CD4-positive, alpha-beta T cell treated with Interleukin-15 for 4 hours (primary cell): ENCODE results near the gene SOAT1.
"Not testable (repeated sequence)": the region's sequence is repeated elsewhere in the genome, so short reads cannot be mapped to it uniquely, and the experiment has no call there.

Experiments used
- DNase-seq: peaks from one replicate; pipeline ENCODE4 v3.0.0-alpha.2; 2020; ENCODE audit warnings: low spot score

SOAT1 gene

DNA sequence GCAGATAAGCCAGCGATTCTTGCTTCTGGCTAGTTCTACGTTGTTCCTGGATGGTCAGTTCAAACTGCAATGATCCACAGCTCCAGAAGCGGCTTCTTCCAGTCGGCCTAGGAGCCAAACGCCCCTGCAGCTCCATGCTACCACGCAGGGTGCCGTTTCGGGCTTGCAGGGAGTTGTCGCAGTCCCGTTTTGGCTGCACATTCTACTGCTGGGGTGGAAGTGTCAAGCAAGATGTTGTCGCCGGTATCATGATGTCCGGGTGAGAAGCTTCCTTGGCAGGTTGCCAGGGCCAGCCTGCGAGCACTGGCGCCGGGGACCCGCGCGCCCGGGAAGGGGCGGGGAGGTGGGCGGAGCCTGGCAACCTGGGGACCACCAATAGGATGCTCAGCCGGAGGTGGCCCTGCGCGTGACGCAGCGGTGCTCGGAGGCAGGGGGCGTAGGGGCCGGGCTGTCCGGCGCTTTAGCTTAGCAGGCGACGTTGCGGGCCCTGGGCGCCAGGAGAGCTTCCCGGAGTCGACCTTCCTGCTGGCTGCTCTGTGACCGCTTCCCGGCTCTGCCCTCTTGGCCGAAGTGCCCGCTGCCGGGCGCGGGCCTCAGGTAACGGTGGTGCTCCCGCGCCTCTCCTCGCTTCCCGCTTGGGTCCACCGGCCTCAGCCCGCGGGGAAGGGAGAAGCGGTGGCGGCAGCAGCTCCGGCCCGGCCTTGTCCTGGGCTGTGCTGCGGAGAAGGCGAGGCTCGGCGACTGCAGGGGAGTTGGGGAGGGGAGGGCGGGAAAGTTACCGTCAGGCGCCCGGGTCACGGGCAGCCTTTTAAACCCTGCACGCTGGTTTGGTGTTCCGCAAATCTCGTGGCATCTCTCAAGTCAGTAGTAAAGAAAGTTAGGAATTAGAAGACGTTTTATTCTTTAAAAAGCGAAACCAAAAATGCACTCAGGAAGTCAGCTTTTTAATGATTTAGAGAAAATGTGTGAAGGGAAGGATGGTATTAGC lies at the start of gene SOAT1:
SOAT1 (plus strand) TSS at position 458 of the 988 bp plus-strand sequence. CDS start 8,888 bp downstream, outside the sequence.
- peak; percentile 93 for DNase-seq

DNA sequence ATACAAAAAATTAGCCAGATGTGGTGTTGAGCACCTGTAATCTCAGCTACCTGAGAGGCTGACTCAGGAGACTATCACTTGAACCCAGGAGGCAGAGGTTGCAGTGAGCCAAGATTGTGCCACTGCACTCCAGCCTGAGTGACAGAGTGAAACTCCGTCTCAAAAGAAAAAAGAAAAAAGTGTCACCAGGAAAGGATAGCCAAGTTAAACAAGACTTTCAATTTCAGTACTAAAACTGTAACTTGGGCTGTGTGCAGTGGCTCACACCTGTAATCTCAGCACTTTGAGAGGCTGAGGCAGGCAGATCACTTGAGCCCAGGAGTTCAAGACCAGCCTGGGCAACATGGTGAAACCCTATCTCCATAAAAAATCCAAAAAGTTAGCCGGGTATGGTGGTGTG lies 48.2 kb upstream of the SOAT1 start:
- DNase-seq = not testable (repeated sequence)

DNA sequence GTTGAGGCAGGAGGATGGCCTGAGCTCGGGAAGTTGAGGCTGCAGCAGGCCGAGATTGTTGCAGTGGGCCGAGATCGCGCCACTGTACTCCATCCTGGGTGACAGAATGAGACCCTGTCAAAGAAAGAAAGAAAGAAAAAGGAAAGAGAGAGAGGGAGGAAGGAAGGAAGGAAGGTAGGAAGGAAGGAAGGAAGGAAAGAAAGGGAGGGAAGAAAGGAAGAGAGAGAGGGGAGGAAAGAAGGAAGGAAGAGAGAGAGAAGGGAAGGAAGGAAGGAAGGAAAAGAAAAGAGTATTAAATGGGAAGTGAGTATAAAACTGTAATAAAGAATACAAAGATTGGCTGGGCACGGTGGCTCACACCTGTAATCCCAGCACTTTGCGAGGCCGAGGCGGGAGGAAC lies 45.7 kb upstream of the SOAT1 start:
- no peak for DNase-seq

DNA sequence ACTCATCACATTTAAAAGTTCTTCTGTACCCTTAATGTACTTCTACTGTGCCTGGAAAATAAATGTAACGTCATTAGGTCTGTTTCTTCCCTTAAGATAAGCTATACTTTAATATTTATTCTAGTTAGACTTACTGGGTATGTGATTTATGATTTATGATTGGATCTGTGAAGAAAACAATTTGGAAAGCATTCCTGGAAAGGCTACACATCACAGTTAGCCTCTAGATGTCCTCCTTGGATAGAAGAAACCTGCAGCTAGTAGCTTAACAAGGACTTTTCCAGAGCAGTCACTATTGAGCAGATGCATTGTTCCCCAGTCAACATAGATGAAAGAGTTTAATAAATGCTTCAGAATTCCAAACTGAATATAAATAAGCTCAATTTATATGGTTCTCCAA lies 41.9 kb upstream of the SOAT1 start:
- DNase-seq = peak; percentile 19

DNA sequence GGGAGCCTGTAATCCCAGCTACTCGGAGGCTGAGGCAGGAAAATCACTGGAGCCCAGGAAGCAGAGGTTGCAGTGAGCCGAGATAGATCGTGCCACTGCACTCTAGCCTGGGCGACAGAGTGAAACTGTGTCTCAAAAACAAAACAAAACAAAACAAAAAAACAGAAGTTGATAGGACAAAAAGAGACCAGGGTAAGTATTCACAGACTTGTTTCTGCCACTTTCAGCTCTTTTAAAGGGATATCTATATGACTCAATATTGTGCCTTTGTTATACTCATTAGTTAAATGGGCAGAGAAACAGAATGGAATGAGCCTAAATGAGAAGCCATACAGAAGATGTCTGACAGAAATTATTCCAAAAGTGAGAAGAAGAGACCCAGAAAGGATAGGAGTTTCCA lies 41.0 kb upstream of the SOAT1 start:
- no peak for DNase-seq

DNA sequence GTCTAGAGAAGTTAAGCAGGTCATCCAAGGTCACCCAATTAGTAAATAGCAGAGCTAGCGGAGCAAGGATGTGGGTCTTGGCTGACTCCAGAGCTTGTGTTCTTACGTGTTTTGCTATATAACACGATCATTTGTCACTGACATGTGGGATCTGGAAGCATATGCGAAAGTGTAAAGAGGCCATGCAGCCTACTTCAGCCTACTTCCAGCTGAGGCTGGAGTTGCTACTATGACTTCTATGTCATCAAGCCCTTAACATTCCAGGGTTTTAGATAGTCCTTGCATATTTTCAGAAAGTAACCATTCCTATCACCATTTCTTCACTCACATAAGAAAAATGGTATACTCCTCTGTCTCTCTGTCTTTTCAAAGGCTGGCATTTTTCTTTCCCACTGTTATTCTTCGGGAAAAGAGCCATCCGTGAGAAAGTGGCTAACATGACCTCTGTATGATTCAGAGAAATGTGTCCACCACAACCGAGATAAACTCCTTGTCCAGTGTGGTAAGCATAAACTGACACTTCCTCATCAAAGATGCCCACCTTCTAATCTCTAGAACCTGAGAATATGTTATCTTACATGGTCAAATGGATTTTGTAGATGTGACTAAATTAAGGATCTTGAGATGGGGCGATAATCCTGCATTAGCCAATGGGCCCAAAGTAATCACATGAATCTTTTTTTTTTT lies 40.2 kb upstream of the SOAT1 start:
- no peak for DNase-seq

DNA sequence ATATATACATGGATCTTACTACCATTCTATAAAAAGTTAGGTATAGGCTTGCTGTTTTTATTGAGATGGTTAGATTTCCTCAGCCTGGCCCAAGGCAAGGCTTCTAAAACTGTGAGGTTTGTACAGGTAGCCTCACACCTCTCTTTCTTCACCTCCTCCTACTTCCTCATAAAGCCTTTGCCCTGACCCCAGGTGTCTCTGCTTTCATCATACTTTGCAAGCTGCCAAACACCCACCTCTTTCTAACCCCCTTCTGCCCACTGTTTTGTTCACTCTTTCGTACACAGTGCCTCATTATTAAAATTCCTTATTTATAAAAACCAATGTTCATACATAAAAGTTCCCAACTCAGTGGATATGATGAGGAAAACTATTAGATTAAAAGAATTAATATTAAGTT lies 31.4 kb upstream of the SOAT1 start:
- no peak for DNase-seq

DNA sequence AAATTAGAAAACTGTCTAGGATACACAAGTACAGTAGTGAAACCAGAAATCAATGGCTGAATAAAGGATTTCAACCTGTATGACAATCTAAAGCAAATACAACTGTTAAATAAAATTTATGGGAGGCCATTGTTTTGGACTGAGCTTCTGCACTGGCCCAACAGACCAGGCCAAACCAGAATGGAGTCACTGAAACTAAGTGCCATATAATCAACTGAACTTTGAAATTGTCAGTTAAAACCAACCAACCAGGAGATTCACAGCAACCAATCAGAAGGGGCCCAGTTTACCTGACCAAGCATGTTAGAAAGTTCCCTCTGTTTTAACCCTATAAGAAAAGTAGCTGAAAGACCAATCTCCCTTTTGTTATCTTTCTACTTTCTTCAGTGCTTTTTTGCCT lies 30.5 kb upstream of the SOAT1 start:
- DNase-seq = no peak

DNA sequence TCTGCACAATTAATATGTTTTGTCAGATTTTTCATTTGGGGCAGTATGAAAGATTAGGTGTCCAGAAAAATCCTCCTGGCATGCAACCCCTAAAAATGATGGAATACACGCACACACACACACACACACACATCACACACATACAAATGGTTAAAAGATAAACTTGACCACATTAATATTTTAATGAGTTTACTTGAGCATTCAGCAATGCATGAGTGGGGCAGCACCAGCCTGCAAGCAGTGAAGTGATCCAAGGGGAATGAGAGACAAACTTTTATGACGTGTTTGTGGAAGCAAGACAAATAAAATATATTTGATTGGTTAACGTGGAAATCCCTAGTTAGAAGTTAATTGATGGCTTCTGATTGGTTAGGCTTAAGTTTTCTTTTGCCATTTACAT lies 29.1 kb upstream of the SOAT1 start:
- no peak for DNase-seq

DNA sequence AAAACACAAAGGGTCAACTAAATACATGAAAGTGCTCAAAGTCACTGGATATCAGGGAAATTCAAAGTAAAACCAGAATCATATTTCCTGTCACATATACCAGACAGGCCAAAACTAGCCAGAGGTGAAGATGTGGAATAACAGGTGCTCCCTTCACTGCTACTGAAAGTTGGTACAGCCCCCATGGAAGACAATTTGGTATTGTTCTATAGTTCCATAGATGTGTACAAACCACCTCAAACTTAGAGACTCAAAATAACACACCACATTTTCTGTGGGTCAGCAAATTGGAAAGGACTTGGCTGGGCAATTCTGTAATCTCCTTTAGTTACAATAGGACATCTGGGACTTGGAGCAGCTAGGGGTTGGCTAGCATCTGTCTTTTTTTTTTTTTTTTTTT lies 24.5 kb upstream of the SOAT1 start:
- no peak for DNase-seq

DNA sequence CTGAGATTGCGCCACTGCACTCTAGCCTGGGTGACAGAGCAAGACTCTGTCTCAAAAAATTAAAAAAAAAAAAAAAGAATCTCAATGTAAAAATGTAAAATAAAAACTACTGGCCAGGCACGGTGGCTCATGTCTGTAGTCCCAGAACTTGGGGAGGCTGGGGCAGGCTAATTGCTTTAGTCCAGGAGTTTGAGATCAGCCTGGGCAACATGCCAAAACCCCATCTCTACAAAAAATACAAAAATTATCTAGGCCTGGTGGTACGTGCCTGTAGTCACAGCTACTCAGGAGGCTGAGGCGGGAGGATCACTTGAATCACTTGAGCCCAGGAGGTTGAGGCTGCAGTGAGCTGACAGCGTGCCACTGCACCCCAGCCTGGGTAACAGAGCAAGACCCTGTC lies 19.2 kb upstream of the SOAT1 start:
- DNase-seq = not testable (repeated sequence)

DNA sequence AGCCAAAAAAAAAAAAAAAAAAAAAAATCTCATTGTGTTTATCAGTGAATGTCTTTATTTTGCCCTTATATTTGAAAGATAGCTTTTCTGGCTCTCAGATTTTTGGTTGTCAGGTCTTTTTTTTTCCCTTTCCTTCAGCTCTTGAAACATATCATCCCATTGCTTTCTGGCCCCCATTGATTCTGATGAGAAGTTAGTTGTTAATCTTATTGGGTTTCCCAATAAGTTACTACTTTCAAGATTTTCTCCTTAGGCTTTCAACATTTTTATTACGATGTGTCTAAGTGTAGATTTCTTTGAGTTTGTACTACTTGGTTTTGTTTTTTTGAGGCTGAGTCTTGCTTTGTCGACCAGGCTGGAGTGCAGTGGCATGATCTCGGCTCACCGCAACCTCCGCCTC lies 14.7 kb upstream of the SOAT1 start:
- no peak for DNase-seq

DNA sequence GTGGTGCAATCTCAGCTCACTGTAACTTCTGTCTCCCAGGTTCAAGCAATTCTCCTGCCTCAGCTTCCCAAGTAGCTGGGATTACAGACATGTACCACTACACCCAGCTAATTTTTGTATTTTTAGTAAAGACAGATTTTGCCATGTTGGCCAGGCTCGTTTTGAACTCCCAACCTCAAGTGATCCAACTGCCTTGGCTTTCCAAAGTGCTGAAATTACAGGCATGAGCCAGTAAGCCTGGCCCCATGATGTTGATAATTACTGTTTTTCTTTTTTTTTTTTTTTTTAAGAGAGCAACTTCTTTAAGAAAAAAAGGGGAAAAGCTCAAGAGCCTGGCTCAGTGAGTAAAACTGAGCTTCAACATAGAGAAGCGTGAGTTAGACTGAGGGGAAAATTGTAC lies 9.6 kb upstream of the SOAT1 start:
- DNase-seq = no peak

DNA sequence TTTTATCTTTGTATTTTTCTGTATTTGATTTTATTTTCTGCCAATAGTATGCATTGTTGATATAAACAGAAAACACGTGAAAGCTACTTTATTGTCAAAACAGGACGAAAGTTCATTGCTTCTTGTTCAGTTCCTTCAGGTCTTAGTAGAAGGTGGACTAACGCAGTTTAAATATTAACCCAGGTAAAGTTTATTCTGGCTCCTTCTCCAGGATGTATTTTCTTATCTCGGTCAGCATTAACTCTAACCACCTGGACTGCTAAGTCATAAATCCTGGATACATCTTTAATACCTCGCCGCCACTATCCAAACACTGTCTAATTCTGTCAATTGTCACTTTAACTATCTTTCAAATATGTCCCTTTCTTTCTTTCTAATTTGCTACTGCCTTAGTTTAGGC lies 5.7 kb upstream of the SOAT1 start:
- DNase-seq = no peak

DNA sequence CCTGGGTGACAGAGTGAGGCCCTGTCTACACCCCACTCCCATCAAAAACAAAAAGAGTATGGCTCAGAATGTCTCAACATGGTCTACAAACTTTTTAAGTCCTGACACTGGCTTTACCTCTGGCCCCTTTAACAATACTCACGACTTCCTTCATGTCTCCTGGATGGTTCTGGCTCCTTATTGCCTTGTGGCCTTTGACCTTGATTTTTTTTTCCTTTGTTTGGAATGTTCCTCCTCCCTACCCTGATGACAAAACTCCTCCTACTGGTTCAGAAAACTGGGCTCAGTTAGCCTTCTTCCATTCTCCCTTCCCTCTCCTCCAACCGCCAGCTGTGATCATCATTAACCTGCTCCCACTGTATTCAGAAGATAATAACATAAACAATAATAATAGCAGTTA lies 4.6 kb upstream of the SOAT1 start:
- DNase-seq = no peak

DNA sequence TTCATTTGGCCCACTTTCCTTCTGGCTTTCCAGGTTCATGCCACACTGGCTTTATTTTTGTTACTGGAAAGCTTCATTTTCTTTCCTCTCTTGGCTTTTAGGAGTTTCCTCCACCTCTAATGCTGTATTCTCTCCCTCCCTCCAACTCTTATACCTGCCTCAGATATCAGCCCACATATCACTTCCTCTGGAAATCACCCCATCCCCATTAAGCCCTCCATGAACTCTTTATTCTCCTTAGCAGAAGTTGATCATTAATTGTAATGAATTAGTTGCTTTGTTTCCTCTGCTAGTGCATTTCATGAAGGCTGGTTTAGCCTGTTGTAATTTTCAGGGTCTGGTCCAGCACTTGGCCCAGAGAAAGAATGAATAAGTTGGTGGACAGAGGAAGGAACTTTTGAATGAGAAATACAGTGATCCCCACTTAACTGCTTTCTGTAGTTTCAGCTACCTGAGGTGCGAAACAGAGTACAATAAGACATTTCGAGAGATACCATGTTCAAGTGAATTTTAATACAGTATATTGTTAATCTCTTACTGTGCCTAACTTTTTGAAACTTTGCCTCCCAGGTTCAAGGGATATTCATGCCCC lies 1.7 kb downstream of the SOAT1 start:
- peak; percentile 11 for DNase-seq

DNA sequence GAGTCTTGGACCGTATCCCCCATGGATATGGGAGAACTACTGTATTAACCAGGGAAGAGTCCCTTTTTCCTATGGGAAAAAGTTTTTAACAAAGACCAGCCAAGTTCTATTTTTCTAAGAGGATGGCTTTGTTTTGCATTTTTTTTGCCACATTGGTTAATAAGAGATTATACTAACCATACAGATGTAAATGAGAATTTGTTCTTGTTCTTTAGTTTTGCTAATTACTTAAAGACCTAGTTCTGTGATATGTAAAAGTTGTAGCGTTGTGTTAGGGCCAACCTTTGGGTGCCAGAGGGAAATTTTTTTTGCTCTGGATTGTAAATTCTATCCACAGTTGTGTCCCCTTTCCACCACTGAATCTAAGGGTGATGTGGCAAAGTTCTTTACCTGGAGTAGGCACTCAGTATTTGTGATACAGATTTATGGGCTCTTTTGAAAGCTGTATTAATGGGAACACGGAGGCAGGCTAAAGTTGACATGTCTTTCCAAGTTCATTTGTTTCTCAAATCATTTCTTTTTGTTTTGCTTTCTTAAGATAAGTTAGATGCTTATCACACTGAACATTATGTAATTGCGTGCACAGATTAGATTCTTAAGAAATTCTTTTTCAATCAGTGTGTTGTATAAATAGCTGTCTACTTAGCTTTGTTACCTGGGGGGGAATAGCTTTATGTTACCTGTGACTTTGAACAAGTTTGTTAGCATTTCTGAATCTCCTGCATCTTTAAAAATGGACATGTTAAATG lies 2.9 kb downstream of the SOAT1 start:
- DNase-seq = no peak

DNA sequence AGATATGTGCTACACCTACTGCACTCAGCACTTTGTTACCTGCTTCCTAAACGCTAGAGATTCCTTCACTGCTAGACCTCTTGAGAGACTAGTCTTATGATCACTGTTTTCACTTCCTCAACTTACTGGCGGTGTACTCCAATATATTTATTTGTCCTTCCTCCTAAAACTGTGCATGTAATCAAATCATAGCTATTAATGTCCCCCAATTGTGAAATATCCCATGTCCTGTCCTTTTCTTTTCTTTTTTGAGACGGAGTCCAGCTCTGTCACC lies 3.4 kb downstream of the SOAT1 start:
- no peak for DNase-seq

DNA sequence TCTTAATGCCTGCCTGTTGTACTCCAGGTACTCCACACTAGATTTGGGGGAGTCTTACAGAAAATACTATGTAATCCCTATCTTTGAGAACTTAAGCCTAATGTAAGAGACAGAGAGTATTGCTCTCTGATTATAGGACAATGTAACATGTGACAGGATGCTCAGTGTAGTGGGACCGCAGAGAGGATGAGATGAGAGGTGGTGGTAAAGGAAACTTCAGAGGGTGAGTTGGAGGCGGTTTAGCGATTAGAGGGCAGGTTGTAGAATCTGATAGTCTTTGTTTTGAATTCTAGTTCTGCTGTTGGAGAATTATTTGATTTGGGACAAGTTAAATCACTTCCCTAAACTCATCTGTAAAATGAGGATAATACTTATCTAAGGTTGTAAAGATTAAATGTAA lies 5.4 kb downstream of the SOAT1 start:
- peak; percentile 54 for DNase-seq

DNA sequence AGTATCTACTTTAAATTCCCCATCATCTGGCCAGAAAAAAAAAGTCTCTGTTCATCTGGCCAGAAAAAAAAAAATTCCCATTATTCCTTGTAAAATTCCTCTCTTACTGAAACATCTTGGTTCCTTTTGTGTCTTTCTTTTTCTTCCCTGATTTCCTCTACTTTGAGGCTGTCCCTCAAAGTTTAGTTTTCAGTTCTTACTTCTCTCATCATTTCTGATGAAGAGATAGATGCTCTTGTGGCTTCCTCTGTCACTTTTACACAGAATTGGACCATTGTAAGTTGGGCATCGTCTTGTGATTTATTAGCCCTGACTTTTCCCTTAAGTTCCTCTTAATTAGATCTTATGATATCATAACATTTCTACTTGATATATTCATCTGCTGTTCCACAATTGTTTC lies 6.5 kb downstream of the SOAT1 start:
- no peak for DNase-seq

DNA sequence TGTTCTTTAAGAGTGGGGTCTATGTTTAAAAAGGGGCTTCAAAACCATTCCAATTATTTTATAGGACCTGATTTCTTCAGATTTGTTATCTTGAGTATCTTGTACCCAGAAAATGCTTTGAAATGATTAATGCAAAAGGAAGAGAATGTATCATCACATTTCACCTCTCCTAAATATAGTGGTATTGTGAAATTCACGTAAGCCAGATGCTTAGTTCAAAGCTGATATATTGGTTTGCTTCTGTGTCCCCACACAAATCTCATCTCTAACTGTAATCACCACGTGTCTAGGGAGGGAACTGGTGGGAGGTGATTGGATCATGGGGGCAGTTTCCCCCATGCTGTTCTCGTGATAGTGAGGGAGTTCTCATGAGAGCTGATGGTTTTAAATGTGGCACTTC lies 8.5 kb downstream of the SOAT1 start:
- DNase-seq = no peak

DNA sequence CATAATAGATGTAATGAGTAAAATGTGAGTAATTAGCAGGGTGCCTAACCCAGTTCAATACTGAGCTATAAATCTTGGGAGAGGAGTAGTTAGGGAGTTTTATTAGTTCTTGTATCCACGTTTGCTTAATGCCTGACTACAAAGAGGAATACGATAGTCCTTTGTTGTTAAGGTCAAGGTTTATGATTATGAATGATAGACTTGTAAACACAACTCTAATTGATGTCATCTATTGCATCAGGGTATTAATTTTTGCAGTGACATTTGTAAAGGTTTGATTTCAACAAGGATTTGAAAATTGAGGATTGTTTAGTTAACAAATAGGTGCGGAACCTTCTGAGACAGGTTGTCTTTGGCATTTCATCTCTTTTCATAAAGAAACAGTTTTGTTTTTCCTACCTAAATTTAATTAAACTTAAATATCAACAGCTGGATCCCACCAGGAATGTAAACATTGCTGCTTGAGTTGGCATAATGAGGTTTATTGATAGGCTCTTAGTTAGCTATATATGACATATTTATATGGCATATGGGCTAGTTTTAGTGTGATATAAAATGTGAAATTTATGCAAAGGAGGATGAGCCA lies 9.7 kb downstream of the SOAT1 start:
- DNase-seq = no peak
